RWPE1 (cell line): ENCODE data around the gene SLC9A9.

Source experiments
- CTCF ChIA-PET: fragments of 350-600 bp; sonication (Branson Sonifier 250); formaldehyde crosslinking; extraction: SDS; loops from one replicate; lab custom pipeline; 2021; lab: Yijun Ruan, JAX
- POLR2A ChIA-PET: fragments of 400-600 bp; formaldehyde crosslinking; extraction: SDS; loops from one replicate; lab custom pipeline; 2020; ENCODE audit warnings: antibody characterized with exemption; ENCODE audit not compliant: low non-redundant PET; lab: Yijun Ruan, JAX
- DNase-seq: peaks from one replicate; pipeline ENCODE4 v3.0.0; 2012; ENCODE audit warnings: low spot score
- H3K27ac ChIP-seq: fragments of 450-650 bp; 2 replicates; pipeline ENCODE4 v1.5.1; 2017
- CTCF ChIP-seq: fragments of 450-650 bp; conservative IDR thresholded peaks from 2 replicates; pipeline ENCODE4 v1.5.1; 2017; ENCODE audit warnings: low read depth, mild to moderate bottlenecking

The SLC9A9 gene

DNA sequence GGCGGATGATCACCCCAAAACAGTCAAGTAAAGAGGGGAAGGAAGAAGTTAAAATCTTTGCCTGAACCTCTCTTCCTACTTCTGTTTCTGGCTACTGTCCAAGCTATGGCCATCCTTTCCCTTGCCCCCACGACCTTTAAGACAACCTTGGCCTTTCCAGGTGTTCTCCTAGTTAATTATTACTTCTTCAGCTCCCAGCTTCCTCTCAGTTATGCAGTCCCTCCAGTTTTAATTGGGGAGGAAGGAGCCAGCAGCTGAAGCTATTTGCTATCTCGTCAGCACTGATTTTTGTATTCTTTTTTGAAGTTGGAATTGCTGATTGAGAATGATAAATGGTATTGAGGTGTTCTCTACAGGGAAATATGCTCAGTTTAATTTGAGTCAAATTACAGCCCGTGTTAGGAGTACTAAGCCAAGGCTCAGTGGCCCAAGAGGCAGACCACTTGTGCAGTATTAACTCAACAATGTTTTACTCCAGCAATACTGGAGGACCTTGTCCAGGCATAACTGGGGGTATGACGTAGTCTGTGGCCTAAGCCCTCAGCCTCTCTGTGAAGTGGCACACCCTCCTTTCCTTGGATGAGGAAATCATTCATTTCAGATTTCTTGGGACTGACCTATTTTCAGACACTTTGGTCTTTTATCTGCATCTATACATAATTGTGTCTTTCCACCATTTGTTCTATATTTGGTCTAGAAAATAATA, 336.9 kb downstream of the SLC9A9 start:
- H3K27ac ChIP-seq = no peak overlapping the region
- ChIA-PET CTCF (interaction anchor here (0.6 kb wide), 1 partner anchor 288 kb away, joined by 3 read pairs; no protein-coding TSS in a partner anchor), POLR2A (no interaction called here)
- TF ChIP-seq CTCF = no peak
- DNase-seq = no peak

GRCh38 chr3:143510601-143511000, 337.7 kb downstream of the SLC9A9 start:
- no peak for DNase-seq
- TF ChIP-seq CTCF = no peak
- POLR2A ChIA-PET = no interaction called here
- CTCF ChIA-PET = interaction anchor here (0.6 kb wide), 1 partner anchor 287 kb away, joined by 3 read pairs; no protein-coding TSS in a partner anchor
- no peak overlapping the region for H3K27ac ChIP-seq

DNA sequence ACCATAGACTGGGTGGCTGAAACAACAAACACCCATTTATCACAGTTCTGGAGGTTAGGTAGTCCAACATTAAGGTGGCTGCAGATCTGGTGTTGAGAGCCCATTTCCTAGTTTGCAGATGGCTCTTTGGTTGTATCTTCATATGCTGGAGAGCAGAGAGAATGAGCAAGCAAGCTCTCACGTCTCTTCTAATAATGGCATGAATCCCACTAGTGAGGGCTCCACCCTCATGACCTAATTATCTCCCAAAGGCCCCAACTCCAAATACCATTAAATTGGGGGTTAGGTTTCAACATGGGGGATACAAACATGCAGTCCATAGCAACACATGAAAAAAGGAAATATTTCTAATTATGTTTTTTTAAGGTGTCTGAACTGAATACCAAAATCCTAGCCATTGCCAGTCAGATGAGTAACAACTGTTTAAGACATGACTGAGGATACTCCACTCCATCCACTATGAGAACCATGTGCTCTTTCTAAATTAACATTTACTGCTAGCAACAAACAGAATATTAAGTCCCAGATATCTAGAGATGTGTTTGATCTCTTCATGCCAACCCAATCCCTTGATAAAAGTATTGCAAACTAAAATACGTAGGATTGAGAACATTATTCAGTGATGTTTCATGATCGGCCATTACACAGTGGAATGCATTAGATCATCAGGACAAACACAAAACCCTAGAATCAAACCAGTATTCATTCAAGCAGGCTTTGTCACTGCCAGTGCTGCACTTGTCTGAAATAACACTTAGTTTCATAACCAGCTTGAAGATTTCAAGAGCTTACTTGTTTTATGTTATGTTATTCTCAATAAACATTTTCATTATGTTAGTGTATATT, 340.3 kb downstream of the SLC9A9 start:
- no peak overlapping the region for H3K27ac ChIP-seq
- ChIA-PET POLR2A (no interaction called here), CTCF (no interaction called here)
- peak; percentile 14 for DNase-seq
- TF ChIP-seq CTCF = no peak

- ChIA-PET CTCF (interaction anchor here (0.5 kb wide), 1 partner anchor 1783 kb away, joined by 3 read pairs; no protein-coding TSS in a partner anchor), POLR2A (no interaction called here)
- H3K27ac ChIP-seq = no peak overlapping the region
- no peak for TF ChIP-seq CTCF
- no peak for DNase-seq
These were observed 342.1 kb downstream of the SLC9A9 start for GRCh38 chr3:143506190-143506589.

DNA sequence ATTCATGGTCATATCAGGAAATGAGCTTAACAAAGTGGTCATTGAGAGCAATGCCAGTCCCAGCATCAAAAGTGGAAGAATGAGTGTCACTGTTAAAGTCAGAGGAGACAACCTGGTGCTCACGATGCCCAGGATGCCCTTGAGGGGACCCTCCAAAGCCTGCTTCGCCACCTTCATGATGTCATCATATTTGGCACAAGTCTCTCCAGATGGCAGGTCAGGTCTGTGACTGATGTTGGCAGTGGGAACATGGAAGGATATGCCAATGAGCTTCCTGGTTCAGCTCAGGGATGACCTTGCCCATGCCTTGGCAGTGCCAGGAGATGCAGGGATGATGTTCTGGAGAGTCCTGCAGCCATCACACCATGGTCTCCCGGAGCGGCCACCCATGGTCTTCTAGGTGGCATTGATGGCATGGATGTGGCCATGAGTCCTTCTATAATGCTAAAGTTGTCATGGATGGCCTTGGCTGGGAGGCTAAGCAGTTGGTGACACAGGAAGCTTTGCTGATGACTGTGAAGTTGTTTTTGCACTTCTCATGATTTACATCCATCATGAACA, 344.9 kb downstream of the SLC9A9 start:
- ChIA-PET CTCF (interaction anchor here (0.7 kb wide), 1 partner anchor 17 kb away, joined by 3 read pairs; no protein-coding TSS in a partner anchor), POLR2A (no interaction called here)
- no peak overlapping the region for H3K27ac ChIP-seq
- no peak for TF ChIP-seq CTCF
- DNase-seq = no peak

DNA sequence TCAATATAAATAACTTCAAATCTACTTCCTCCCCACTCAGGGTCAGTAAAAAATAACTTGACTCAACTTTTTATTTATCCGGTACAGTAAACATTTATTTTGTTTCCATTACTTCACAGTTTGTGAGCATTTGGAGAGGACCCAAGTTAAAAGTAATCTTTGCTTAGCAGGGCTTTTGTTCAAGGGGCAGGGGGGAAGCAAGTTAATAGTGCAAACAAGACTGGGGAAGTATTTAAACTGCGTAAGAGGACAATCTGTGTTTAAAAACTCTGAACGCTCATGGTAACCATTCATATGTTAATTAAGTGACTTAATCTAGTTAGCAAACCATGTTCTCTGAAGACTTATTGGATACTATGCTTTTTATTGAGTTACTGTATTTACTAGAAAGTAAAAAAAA, 346.2 kb downstream of the SLC9A9 start:
- no peak for TF ChIP-seq CTCF
- no peak overlapping the region for H3K27ac ChIP-seq
- ChIA-PET CTCF (no interaction called here), POLR2A (no interaction called here)
- no peak for DNase-seq
